K562 (cell line): ENCODE data around the gene NEU1.

Source experiments
- BACH1 ChIP-seq: fragments of 200-800 bp; sonication (Bioruptor generic); IDR thresholded peaks from 2 replicates; pipeline ENCODE4 v1.6.1; 2016; ENCODE audit warnings: missing genetic modification characterization, missing compliant biosample characterization
- FOXK2 ChIP-seq, 2 experiments: fragments of 450-650 bp; IDR thresholded peaks in 1 of 2; conservative IDR thresholded peaks in 1 of 2; 2 replicates each; pipeline ENCODE4 v1.6.1; 2016; ENCODE audit warnings: low read depth in 2 of 2, mild to moderate bottlenecking in 1 of 2
- KDM4B ChIP-seq, 2 experiments: fragments of 450-650 bp in 1 of 2; sonication (generic) in 1 of 2; IDR thresholded peaks; 2 replicates each; pipeline ENCODE4 v1.6.1; 2016 to 2017; ENCODE audit warnings: borderline replicate concordance in 2 of 2, antibody characterized with exemption in 1 of 2, low read depth in 1 of 2, mild to moderate bottlenecking in 1 of 2
- MAZ ChIP-seq, 2 experiments: fragments of 450-650 bp in 1 of 2; sonication (generic) in 1 of 2; formaldehyde crosslinking; IDR thresholded peaks in 1 of 2; conservative IDR thresholded peaks in 1 of 2; 2 replicates each; pipeline versions ENCODE4 v1.4.0 to v1.5.0; 2020; ENCODE audit warnings: mild to moderate bottlenecking in 1 of 2, missing genetic modification reagents in 1 of 2
- MYNN ChIP-seq, 2 experiments: sonication (generic); formaldehyde crosslinking in 1 of 2; IDR thresholded peaks; 2 replicates each; pipeline versions ENCODE4 v1.5.0 to v1.6.1; 2016 to 2020; ENCODE audit warnings: antibody characterized with exemption in 1 of 2, missing genetic modification reagents in 1 of 2
- NUFIP1 ChIP-seq: fragments of 450-650 bp; IDR thresholded peaks from 2 replicates; pipeline ENCODE4 v1.6.1; 2018; ENCODE audit not compliant: partially characterized antibody
- POLR2A ChIP-seq: fragments of 450-650 bp; conservative IDR thresholded peaks from 2 replicates; pipeline ENCODE4 v1.6.1; 2016
- TAF15 ChIP-seq: fragments of 200-400 bp; formaldehyde crosslinking; IDR thresholded peaks from 2 replicates; pipeline ENCODE4 v1.6.1; 2017; ENCODE audit warnings: mild to moderate bottlenecking, low read depth, low read length, moderate library complexity

DNA sequence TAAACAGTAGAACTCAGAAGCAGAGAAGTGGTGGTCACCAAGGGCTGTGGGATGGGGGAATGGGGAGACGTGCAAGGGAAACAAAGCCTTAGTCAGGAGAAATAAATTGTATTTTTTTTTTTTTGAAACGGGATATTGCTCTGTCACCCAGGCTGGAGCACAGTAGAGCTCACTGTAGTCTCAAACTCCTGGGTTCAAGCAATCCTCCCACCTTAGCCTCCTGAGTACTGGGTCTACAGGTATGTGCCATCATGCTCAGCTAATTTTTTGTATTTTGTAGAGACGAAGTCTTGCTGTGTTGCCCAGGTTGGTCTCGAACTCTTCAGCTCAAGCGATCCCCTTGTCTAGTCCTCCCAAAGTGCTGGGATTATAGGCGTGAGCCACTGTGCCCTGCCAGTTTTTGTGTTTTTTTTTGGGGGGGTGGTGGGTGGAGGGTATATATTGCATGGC, 31.7 kb downstream of the NEU1 start:
- TF ChIP-seq NUFIP1: no peak
- TF ChIP-seq TAF15: no peak
- no peak for TF ChIP-seq BACH1 (tag)
- no peak for TF ChIP-seq POLR2A
- TF ChIP-seq KDM4B (IDR thresholded peaks at IDR 0.05; ENCODE audit: borderline replicate concordance in 2 of 2, low read depth in 1 of 2): no peak
- TF ChIP-seq MYNN (IDR thresholded peaks at IDR 0.05): no peak
- TF ChIP-seq MYNN (CRISPR knock-in tag; IDR thresholded peaks at IDR 0.05): no peak
- TF ChIP-seq FOXK2 (conservative IDR thresholded peaks at IDR 0.05 in 1 of 2, IDR thresholded peaks at IDR 0.05 in 1 of 2; ENCODE audit: low read depth in 2 of 2): no peak; a peak in 1 of 4 replicates
- TF ChIP-seq MAZ (CRISPR knock-in tag; conservative IDR thresholded peaks at IDR 0.05 in 1 of 2, IDR thresholded peaks at IDR 0.05 in 1 of 2): no peak
